ENCODE results near the gene SLC26A4.

Gene SLC26A4

DNA sequence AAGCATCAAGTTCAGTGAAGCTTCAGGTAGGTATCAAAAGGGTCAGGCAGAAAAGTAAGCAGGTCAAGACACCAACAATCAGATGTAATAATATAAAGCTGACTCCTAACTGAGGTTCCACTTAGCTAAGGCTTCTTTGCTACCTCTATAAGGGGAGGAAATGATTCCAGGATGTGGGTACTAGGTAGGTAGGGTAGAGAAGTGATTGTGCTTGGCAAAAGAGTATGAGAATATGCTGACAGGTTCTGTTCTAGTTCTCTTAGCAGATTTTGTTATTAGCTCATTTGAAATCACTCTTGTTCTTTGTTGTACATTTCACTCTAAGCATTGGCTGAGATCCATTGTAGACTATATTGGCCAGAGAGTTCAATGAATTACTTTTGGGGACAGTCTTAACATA is 42.6 kb downstream of the SLC26A4 start:
- Histone ChIP-seq H4K91ac (ENCODE audit: low read depth, low read length) (no peak overlapping the region), H2AFZ (ENCODE audit: insufficient read depth, low read length, poor library complexity) (no peak overlapping the region)

DNA sequence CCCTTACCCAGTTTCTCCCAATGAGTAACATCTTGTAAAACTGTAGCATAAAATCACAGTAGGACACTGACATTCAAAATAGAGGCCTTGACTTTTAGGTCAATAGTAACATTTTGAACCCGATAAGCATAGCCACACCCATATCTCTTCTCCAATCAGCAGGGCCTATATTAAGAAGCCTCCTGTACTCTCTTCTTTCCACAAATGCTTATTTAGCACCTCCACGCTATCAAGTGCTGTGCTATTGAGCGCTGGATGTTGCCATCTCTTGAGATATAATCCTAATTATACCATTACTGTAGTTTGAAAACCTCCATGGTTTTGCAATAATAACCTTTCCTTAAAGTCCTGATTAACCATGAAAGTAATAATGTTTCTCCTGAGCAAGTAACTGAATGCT is 43.2 kb downstream of the SLC26A4 start:
- H3K27ac ChIP-seq (ENCODE audit: low read depth, low read length) = no peak overlapping the region
- no peak overlapping the region for H2BK120ac ChIP-seq (ENCODE audit: insufficient read depth, low read length, poor library complexity)
- H2BK12ac ChIP-seq (ENCODE audit: low read length) = no peak overlapping the region
- H4K91ac ChIP-seq (ENCODE audit: low read depth, low read length) = no peak overlapping the region
- no peak overlapping the region for H3K4ac ChIP-seq (ENCODE audit: low read depth, low read length)
- H3K27me3 ChIP-seq (ENCODE audit: insufficient read depth, low read length) = no peaks in the 10 kb centered on the region
- DNase-seq = no peak
- no peaks in the 10 kb centered on the region for H3K79me2 ChIP-seq (ENCODE audit: control insufficient read depth, insufficient read depth, low read length, poor library complexity)
- H3K79me1 ChIP-seq (ENCODE audit: low read length) = no peaks in the 10 kb centered on the region
- WGBS (ENCODE audit: extremely low coverage, insufficient coverage, insufficient read length) = no CpG with 5 or more reads among the region's 3 CpGs
- no peaks in the 10 kb centered on the region for H3K9me3 ChIP-seq (ENCODE audit: insufficient read depth, low read depth, low read length)
- H3K4me2 ChIP-seq (ENCODE audit: low read length) = no peak overlapping the region
- H3K23ac ChIP-seq (ENCODE audit: low read length) = no peak overlapping the region
- no peak overlapping the region for H4K8ac ChIP-seq (ENCODE audit: low read depth, low read length)
- H3K36me3 ChIP-seq (ENCODE audit: control insufficient read depth in 1 of 2, insufficient read depth in 2 of 2, low read length in 2 of 2) = no peaks in the 10 kb centered on the region
- H3K9ac ChIP-seq (ENCODE audit: low read length) = no peak overlapping the region
- H2BK5ac ChIP-seq (ENCODE audit: low read depth, low read length, poor library complexity) = no peak overlapping the region
- no peak overlapping the region for H3K4me3 ChIP-seq (ENCODE audit: low read depth, low read length)
- no peak overlapping the region for H4K12ac ChIP-seq (ENCODE audit: low read depth, low read length)
- H3K4me1 ChIP-seq (ENCODE audit: control insufficient read depth in 1 of 2, insufficient read depth in 2 of 2, low read length in 2 of 2) = no peaks in the 10 kb centered on the region
- H3K14ac ChIP-seq (ENCODE audit: low read length) = no peak overlapping the region
- no peak overlapping the region for H3K18ac ChIP-seq (ENCODE audit: low read length)
- H2AK5ac ChIP-seq (ENCODE audit: low read length) = no peak overlapping the region
- no peak overlapping the region for H2AFZ ChIP-seq (ENCODE audit: insufficient read depth, low read length, poor library complexity)

More for the DNA sequence above, 42.6 kb downstream of the SLC26A4 start:
- no peaks in the 10 kb centered on the region for H3K36me3 ChIP-seq (ENCODE audit: control insufficient read depth in 1 of 2, insufficient read depth in 2 of 2, low read length in 2 of 2)
- no peak overlapping the region for H3K27ac ChIP-seq (ENCODE audit: low read depth, low read length)
- no peak overlapping the region for H3K4ac ChIP-seq (ENCODE audit: low read depth, low read length)
- no peak overlapping the region for H2BK120ac ChIP-seq (ENCODE audit: insufficient read depth, low read length, poor library complexity)
- DNase-seq = no peak
- H3K4me2 ChIP-seq (ENCODE audit: low read length) = no peak overlapping the region
- no peak overlapping the region for H3K18ac ChIP-seq (ENCODE audit: low read length)
- H3K4me1 ChIP-seq (ENCODE audit: control insufficient read depth in 1 of 2, insufficient read depth in 2 of 2, low read length in 2 of 2) = no peaks in the 10 kb centered on the region
- H2BK5ac ChIP-seq (ENCODE audit: low read depth, low read length, poor library complexity) = no peak overlapping the region
- no peak overlapping the region for H3K23ac ChIP-seq (ENCODE audit: low read length)
- no peaks in the 10 kb centered on the region for H3K27me3 ChIP-seq (ENCODE audit: insufficient read depth, low read length)
- no peak overlapping the region for H3K4me3 ChIP-seq (ENCODE audit: low read depth, low read length)
- no peak overlapping the region for H4K8ac ChIP-seq (ENCODE audit: low read depth, low read length)
- H3K79me1 ChIP-seq (ENCODE audit: low read length) = no peaks in the 10 kb centered on the region
- H4K12ac ChIP-seq (ENCODE audit: low read depth, low read length) = no peak overlapping the region
- no peaks in the 10 kb centered on the region for H3K79me2 ChIP-seq (ENCODE audit: control insufficient read depth, insufficient read depth, low read length, poor library complexity)
- H2AK5ac ChIP-seq (ENCODE audit: low read length) = no peak overlapping the region
- H3K14ac ChIP-seq (ENCODE audit: low read length) = no peak overlapping the region
- H2BK12ac ChIP-seq (ENCODE audit: low read length) = no peak overlapping the region
- no peaks in the 10 kb centered on the region for H3K9me3 ChIP-seq (ENCODE audit: insufficient read depth, low read depth, low read length)
- H3K9ac ChIP-seq (ENCODE audit: low read length) = no peak overlapping the region

GRCh38 chr7:107708956-107709355 is 48.3 kb downstream of the SLC26A4 start:
- no peak overlapping the region for H4K12ac ChIP-seq (ENCODE audit: low read depth, low read length)
- no peak for DNase-seq
- no peaks in the 10 kb centered on the region for H3K9me3 ChIP-seq (ENCODE audit: insufficient read depth, low read depth, low read length)
- WGBS (ENCODE audit: extremely low coverage, insufficient coverage, insufficient read length) = no CpG with 5 or more reads among the region's 2 CpGs
- H3K23ac ChIP-seq (ENCODE audit: low read length) = no peak overlapping the region
- no peak overlapping the region for H2BK12ac ChIP-seq (ENCODE audit: low read length)
- H3K27ac ChIP-seq (ENCODE audit: low read depth, low read length) = no peak overlapping the region
- H2BK120ac ChIP-seq (ENCODE audit: insufficient read depth, low read length, poor library complexity) = no peak overlapping the region
- no peaks in the 10 kb centered on the region for H3K4me1 ChIP-seq (ENCODE audit: control insufficient read depth in 1 of 2, insufficient read depth in 2 of 2, low read length in 2 of 2)
- H2AK5ac ChIP-seq (ENCODE audit: low read length) = no peak overlapping the region
- H3K9ac ChIP-seq (ENCODE audit: low read length) = no peak overlapping the region
- H3K79me2 ChIP-seq (ENCODE audit: control insufficient read depth, insufficient read depth, low read length, poor library complexity) = no peaks in the 10 kb centered on the region
- no peak overlapping the region for H3K4me3 ChIP-seq (ENCODE audit: low read depth, low read length)
- no peak overlapping the region for H4K91ac ChIP-seq (ENCODE audit: low read depth, low read length)
- H3K27me3 ChIP-seq (ENCODE audit: insufficient read depth, low read length) = no peaks in the 10 kb centered on the region
- no peak overlapping the region for H3K14ac ChIP-seq (ENCODE audit: low read length)
- no peak overlapping the region for H3K4ac ChIP-seq (ENCODE audit: low read depth, low read length)
- H3K79me1 ChIP-seq (ENCODE audit: low read length) = no peaks in the 10 kb centered on the region
- H3K36me3 ChIP-seq (ENCODE audit: control insufficient read depth in 1 of 2, insufficient read depth in 2 of 2, low read length in 2 of 2) = no peaks in the 10 kb centered on the region
- no peak overlapping the region for H2AFZ ChIP-seq (ENCODE audit: insufficient read depth, low read length, poor library complexity)
- H2BK5ac ChIP-seq (ENCODE audit: low read depth, low read length, poor library complexity) = no peak overlapping the region
- H3K4me2 ChIP-seq (ENCODE audit: low read length) = no peak overlapping the region
- no peak overlapping the region for H3K18ac ChIP-seq (ENCODE audit: low read length)
- H4K8ac ChIP-seq (ENCODE audit: low read depth, low read length) = no peak overlapping the region

DNA sequence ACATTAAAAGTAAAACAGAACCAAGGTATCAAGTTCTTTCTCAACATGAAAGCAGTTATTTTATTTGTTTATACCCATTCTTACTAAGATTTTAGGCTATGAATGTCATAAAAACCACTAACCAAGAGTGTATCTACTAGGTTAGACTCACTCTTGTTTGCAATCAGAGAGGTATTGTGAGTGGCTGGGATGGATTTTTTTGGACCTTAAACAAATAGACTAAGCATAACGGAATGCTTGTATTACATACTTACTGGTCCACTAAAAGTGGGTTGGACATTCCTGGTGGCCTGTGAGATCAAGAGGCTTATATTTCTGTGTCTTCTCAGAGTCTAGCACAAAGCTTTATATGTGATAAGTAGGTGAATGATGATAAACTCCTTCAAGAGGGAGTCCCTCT is 50.7 kb downstream of the SLC26A4 start:
- no peak overlapping the region for H2AK5ac ChIP-seq (ENCODE audit: low read length)
- H4K8ac ChIP-seq (ENCODE audit: low read depth, low read length) = no peak overlapping the region
- H3K79me1 ChIP-seq (ENCODE audit: low read length) = no peaks in the 10 kb centered on the region
- H4K12ac ChIP-seq (ENCODE audit: low read depth, low read length) = no peak overlapping the region
- no peaks in the 10 kb centered on the region for H3K27me3 ChIP-seq (ENCODE audit: insufficient read depth, low read length)
- no peak overlapping the region for H4K91ac ChIP-seq (ENCODE audit: low read depth, low read length)
- no peak overlapping the region for H3K27ac ChIP-seq (ENCODE audit: low read depth, low read length)
- H3K9me3 ChIP-seq (ENCODE audit: insufficient read depth, low read depth, low read length) = no peaks in the 10 kb centered on the region
- H3K18ac ChIP-seq (ENCODE audit: low read length) = no peak overlapping the region
- no peaks in the 10 kb centered on the region for H3K4me1 ChIP-seq (ENCODE audit: control insufficient read depth in 1 of 2, insufficient read depth in 2 of 2, low read length in 2 of 2)
- H2BK5ac ChIP-seq (ENCODE audit: low read depth, low read length, poor library complexity) = no peak overlapping the region
- no peak overlapping the region for H3K14ac ChIP-seq (ENCODE audit: low read length)
- H3K23ac ChIP-seq (ENCODE audit: low read length) = no peak overlapping the region
- DNase-seq = no peak
- no peak overlapping the region for H3K4me2 ChIP-seq (ENCODE audit: low read length)
- no peak overlapping the region for H2AFZ ChIP-seq (ENCODE audit: insufficient read depth, low read length, poor library complexity)
- H3K4ac ChIP-seq (ENCODE audit: low read depth, low read length) = no peak overlapping the region
- no peak overlapping the region for H3K9ac ChIP-seq (ENCODE audit: low read length)
- no peak overlapping the region for H2BK12ac ChIP-seq (ENCODE audit: low read length)
- H2BK120ac ChIP-seq (ENCODE audit: insufficient read depth, low read length, poor library complexity) = no peak overlapping the region
- H3K4me3 ChIP-seq (ENCODE audit: low read depth, low read length) = no peak overlapping the region
- H3K36me3 ChIP-seq (ENCODE audit: control insufficient read depth in 1 of 2, insufficient read depth in 2 of 2, low read length in 2 of 2) = no peaks in the 10 kb centered on the region
- WGBS (ENCODE audit: extremely low coverage, insufficient coverage, insufficient read length) = no CpG with 5 or more reads among the region's 1 CpG
- H3K79me2 ChIP-seq (ENCODE audit: control insufficient read depth, insufficient read depth, low read length, poor library complexity) = no peaks in the 10 kb centered on the region
